ENCODE measurements around the gene CPEB1.

Gene CPEB1

DNA sequence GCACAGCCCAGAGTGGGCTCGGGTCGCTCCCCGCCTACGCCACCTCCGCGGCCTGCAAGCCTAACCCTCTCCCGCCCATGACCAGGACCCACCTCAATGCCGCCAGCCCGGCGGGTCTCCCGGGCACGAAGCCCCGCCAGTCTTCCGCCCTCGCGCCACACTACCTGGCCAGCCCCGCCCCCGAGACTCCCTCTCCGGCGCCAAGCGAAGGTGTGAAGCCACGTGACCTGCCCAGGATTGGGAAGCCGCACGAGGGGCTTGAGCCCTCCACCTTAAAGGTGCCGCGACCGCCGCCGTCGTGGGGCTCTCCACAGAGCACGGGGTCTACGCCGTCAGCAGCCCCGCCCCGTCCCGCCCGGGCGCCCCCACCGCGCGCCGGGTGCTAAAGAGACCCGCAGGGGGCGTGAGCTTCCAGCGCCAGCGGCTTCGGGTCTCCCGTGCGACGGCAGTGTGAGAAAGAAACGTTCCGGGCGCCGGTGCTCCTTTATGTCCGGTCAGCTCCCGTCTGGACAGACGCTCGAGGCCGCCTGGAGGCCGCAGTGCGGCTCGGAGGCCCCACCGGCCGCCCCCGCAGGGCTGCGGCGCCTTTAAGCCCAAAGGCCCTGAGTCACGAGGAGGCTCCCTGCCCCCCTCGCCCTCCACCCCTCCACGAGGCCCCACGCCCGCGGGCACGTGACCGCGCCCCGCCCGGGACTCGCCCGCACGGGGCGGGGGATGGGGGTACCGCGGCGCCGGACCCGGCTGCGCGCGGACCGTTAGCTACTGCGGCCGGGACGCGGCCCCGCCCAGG, at the start of gene CPEB1:
Gene CPEB1, minus strand, starts transcription at position 319 of the 790 bp plus-strand sequence. CDS start 18,904 bp downstream, outside the sequence.
- DNase-seq = peak; percentile 31

- DNase-seq = no peak
Measured at GRCh38 chr15:82692171-82692570, 45.0 kb upstream of the CPEB1 start.

GRCh38 chr15:82689147-82689546, 42.0 kb upstream of the CPEB1 start:
- no peak for DNase-seq

DNA sequence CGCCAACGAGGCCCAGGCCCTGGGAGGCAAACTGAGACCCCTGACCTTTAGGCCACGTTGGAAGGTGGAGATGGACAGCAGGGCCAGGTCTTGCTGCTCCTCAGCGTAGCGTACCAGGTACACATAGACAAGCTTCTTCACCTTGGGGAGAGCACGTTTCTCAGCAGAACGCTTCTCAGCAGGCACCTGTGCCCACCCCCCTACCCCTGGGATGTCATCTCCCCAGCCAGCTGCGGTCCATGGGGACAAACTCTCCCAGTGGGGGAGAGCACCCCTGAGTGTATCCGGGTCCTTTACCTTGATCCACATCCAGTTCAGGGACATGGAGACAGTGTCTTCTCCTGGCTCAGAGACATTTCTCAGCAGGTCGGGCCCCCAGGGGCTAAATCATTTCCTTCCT, 41.5 kb upstream of the CPEB1 start:
- no peak for DNase-seq

DNA sequence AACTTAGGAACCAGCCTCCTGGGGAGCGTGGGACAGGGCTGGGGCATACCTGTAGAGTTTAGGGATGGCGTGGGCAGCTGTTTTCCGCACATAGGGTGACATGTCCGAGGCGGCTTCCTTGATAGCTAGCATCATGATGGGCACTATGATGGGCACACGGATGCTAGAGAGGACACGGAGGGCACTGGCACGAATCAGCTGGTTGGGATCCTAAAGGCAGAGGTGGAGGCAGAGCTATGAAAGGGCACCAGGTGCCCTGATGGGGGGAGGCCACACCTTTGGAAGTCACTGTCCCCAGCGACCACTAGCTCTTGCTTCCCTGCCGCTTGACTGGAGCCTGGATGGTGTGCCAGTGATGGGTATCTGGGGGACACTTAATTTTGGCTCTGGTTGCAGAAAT, 34.2 kb upstream of the CPEB1 start:
- no peak for DNase-seq

GRCh38 chr15:82680200-82681102, 33.3 kb upstream of the CPEB1 start:
- peak; percentile 73 for DNase-seq

DNA sequence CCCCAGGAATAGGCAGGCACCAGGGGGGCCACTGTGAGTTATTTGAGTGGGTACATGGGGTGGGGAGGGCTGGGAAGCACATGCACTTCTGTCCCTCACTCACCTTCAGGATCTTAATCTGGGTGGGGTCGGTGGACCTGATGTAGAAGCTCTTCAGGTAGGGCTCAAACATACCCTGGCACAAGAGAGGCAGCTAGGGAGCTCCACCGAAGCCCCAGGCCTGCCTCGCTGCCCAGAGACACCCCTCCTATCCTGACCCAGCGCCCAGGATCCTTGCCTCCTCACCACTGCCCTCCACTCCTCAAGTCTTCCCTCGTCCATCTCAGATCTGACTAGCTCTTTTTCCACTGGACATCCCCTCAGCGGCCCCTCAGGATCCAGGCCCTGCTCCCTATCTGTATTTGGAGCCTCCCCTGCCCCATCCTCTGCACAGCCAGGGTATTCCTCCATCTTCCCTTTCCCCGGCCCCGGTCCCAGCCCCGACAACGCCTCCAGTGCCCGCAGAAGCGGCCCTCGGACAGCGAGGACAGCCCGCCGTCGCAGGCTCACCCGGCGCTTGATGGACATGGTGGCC, 32.5 kb upstream of the CPEB1 start:
- DNase-seq = no peak

GRCh38 chr15:82677720-82678323, 30.7 kb upstream of the CPEB1 start:
- DNase-seq = no peak

DNA sequence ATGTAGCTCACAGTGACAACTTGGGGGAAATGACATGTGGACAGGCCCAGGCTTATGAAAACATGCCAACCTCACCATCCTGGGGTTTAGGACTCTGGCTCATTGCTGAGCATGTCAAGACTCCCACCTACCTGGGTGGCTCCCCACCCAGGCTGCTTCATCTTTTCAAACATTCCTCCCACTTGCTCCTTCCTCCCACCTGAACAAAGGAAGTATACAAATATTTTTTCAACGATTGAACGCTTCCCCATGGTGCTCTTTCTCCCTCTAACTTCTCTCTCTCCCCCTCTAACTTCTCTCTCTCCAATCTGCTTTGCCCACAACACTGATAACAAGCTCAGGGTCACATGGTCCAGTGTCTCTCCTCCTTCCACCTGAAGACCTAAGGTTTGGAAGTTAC, 27.7 kb upstream of the CPEB1 start:
- DNase-seq = no peak

- no peak for DNase-seq
Measured at GRCh38 chr15:82670699-82671098, 23.5 kb upstream of the CPEB1 start.

DNA sequence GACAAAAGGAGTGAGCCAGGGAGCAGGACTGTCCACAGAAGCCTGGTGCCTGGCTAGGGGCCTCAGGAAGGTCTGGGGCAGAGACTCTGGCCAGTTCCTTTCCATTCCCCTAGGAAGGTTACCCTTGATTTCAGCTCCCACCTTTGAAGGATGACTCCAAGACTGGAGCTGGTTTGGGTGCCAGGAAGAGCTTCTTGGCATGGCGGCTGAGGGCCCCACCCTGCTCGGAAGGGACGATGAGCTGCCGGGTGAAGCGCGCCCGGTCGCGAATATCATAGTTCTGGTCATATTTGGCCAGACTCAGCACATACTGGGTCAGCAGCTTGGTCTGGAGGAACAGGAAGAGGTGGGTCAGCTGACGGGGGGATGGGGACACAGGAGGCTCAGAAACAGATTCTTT, 19.4 kb upstream of the CPEB1 start:
- no peak for DNase-seq

- no peak for DNase-seq
Measured at GRCh38 chr15:82664021-82664420, 16.9 kb upstream of the CPEB1 start.

DNA sequence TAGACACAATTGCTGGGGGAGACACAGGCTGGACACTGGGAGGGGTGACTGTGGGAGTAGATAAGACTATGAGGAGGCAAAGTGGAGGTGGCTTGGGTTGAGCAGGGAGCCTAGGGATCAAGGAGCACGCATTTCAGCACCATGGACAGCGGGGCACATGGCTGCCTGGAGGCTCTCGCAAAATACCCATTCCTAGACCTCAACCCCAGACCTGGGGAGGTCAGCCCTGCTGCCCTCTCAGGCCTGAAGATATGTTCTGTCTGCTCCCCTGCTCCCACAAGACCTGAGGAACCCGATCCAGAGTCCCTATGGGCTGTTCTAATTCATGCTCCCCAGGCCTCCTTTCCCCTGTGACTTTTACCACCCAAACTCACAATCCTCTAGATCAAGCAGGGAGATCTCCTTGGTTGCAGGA, 16.0 kb upstream of the CPEB1 start:
- peak; percentile 33 for DNase-seq

- no peak for DNase-seq
Measured at GRCh38 chr15:82662641-82663040, 15.5 kb upstream of the CPEB1 start.

DNA sequence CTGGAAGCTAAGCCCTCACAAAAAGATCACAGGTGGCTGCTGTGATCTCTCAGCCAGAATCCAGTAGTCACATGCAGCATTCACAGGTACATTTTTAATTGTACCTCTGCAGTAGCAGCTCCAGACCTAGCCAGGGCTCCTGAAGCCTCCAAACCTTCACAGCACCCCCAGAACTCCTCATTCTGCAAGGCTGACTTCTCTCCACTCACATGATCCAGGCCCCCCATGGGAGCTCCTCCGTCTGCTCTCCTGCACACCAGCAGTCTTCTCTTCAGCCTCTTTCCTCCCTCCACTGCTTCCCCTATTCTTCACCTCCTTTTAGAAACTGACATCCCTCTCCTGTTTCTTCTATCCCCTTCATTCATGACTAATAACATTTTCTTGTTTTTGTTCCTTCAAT, 13.2 kb upstream of the CPEB1 start:
- no peak for DNase-seq

DNA sequence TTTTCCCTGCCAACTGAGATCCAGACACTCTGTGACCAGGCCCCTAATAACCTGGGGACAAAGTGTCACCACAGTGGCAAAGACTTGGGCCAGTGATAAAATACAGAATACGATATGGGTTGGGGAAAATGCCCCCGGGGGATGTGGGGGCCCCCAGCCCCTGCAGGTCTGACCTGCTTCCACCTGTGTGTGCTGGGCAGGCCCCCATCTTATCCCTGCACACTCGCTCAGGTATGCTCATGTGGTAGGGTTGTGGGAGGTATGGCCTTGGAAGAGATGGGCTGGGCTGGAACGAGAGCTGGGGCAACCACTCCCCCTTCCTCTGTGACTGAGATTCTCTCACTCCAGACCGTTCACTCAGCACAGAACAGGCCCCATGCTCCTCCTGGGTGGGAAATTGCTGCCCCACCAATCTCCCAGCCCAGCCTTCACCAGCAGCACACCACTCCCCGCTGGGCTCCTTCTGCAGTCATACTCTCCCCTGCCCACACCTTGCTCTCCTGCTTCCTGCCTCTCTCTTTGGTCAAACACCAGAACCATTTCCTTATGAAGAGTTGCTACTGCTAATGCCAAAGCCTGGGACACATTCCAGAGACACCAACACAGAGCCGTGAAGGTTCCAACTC, 9.6 kb upstream of the CPEB1 start:
- DNase-seq = no peak

GRCh38 chr15:82655606-82656005, 8.4 kb upstream of the CPEB1 start:
- no peak for DNase-seq

- no peak for DNase-seq
Measured at GRCh38 chr15:82653483-82654168, 6.5 kb upstream of the CPEB1 start.

DNA sequence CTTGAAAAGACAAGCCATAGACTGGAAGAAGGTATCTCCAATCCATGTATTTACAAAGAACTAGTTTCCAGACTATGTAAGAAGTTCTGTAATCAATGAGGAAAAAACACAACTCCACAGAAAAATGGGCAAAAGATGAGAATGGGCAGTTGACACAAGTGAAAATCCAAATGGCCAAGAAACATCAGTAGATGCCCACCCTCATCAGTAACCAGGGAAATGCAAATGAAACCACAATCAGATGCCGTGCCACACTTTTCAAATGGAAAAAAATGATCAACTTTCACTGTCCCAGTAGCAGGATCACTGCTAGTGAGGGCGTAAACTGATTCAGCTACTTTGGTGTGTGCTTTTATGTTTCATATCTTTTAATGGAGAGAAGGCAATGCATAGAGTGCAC, 4.5 kb upstream of the CPEB1 start:
- no peak for DNase-seq

DNA sequence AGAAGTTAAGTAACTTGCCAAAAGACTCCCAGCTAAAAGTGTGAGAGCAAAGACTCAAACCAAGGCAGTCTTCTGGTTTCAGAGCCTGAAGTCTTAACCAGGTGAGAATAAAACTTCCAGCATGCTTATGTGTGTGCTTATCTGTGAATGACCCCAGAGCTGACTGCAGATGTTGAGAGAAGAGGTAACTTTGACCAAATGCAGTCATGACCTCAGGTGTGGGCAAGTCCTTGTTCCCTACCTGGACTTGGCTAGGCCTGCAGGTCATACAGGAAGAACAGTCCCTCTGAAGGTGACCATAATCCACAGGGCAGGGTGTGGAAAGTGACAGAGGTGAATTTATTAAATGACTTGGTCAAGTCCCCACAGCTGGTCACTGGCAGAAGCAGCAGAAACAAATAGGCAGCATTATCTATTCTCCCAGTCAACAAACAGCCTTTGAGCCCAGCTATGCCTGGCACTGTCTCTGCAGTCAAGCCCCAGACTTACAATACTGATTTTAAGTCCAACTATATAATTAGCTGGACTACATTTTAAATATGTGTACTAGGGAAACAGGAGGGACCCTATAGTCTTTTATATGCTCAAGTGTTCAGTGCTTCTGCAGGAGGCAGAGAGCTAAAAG, 3.0 kb upstream of the CPEB1 start:
- no peak for DNase-seq

GRCh38 chr15:82649226-82649999, 2.2 kb upstream of the CPEB1 start:
- no peak for DNase-seq

Data from activated gamma-delta T cell treated with Interleukin-2 at 50 U/mL for 16 hours (primary cell).